ENCODE results near the gene FEV. TPM values are rescaled to one million over a fixed set of nuclear protein-coding genes. Genes with fewer than 3 reads are reported as not detected.

The FEV gene
- total RNA-seq = not detected
- long read RNA-seq = 0 reads

DNA sequence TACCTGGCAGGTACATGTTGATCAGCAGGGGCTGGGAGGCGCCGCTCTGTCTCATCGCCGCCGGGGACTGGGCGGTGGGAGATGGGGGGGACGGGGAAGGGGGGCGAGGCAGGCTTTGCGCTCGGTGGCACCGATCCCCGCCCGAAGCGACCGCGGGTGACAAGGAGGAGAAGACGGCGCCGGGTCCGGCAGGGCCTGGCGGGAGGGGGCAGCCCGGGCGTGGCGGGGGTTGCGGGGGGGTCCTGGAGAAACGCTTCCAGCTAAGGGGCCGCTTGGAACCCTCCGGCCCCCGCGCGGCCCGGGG is at the start of gene FEV:
TSS of gene FEV (minus strand) at position 164 of the 304 bp plus-strand sequence. CDS start at position 55, 109 bp downstream.
- no peak within 1 kb of the TSS for H3K27ac ChIP-seq
- intact Hi-C loops (cut with DNase I) = no loop called here
- ATAC-seq = no peak
- TF ChIP-seq, protein P1, sequence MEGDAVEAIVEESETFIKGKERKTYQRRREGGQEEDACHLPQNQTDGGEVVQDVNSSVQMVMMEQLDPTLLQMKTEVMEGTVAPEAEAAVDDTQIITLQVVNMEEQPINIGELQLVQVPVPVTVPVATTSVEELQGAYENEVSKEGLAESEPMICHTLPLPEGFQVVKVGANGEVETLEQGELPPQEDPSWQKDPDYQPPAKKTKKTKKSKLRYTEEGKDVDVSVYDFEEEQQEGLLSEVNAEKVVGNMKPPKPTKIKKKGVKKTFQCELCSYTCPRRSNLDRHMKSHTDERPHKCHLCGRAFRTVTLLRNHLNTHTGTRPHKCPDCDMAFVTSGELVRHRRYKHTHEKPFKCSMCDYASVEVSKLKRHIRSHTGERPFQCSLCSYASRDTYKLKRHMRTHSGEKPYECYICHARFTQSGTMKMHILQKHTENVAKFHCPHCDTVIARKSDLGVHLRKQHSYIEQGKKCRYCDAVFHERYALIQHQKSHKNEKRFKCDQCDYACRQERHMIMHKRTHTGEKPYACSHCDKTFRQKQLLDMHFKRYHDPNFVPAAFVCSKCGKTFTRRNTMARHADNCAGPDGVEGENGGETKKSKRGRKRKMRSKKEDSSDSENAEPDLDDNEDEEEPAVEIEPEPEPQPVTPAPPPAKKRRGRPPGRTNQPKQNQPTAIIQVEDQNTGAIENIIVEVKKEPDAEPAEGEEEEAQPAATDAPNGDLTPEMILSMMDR (IDR thresholded peaks at IDR 0.05) = no peak
- no peaks in the 10 kb centered on the region for H3K9me3 ChIP-seq
- H3K4me3 ChIP-seq = peak within 1 kb of the TSS; percentile 25
- no peak for DNase-seq
- H3K36me3 ChIP-seq = no peaks in the 10 kb centered on the region
- H3K4me1 ChIP-seq = peaks cover 41% of the 10 kb centered on the region
- peaks cover 97% of the 10 kb centered on the region for H3K27me3 ChIP-seq (ENCODE audit: low read depth)

DNA sequence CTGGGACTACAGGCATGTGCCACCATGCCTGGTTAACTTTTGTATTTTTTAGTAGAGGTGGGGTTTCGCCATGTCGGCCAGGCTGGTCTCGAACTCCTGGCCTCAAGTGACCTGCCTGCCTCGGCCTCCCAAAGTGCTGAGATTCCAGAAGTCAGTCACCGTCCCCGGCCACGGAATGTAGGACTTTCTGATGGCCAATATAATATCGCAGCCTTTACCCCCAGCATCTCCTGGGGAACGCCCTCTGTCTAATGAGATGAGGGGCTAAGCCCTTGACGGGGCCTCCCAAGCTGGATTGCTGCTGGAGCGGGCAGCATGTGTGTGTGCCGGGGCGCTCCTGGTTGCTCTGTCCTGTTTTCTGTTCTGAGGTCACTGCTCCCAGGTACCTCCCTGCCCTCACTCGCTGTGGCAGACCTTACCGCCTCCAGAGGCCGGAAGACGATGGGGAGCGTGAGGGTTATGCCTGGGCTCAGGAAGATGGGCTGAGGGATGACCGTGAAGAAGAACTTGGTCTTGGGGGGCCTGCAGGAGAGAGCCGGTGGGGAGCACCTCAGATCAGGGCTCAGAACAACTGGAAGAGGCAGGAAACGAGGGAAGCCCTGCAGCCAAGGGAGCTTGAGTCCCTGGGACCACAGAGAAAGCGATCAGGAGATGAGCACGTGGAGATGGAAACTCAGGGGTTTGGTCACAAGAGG is 47.2 kb upstream of the FEV start:
- DNase-seq = no peak
- Histone ChIP-seq H3K4me1 (no peaks in the 10 kb centered on the region), H3K4me3 (no peak overlapping the region), H3K9me3 (no peaks in the 10 kb centered on the region), H3K36me3 (no peaks in the 10 kb centered on the region), H3K27ac (no peak overlapping the region), H3K27me3 (ENCODE audit: low read depth) (peaks cover 44% of the 10 kb centered on the region)
- TF ChIP-seq, protein P1 (IDR thresholded peaks at IDR 0.05) = no peak
- ATAC-seq = no peak
- intact Hi-C loops (cut with DNase I) = no loop called here

DNA sequence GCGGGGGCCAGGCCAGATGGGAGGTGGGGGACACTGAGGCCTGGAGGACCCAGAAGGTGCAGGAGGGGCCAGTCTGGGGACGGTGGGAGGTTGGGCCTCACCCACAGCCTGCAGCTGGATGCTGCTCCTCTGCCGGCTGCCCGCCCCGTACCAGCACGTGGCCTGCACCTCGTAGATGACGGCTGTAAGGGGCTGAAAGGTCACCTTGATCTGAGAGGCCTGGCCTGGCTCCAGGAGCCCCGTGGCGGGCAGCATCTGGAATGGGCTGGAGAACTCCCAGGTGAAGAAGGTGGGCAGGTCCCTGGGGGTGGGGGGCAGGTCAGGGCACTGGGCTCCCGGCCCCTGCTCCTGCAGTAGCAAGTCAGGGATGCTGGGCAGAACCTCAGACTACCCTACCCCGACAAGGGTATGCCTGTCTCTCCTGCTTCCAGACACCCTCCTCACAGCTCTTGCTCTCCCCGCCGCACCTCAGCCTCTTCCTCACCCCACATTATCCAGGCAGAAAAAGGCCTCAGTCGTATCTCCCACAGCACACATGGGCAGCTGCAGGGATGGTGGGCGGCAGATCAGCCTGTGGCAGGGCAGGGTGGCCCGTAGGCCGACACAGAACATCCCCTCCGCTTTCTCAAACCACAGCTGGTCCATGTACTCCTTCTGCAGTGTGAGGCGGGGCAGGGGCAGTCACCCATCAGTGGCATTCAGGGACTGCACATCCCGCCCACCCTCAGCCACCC is 46.2 kb upstream of the FEV start:
- Histone ChIP-seq H3K4me1 (no peaks in the 10 kb centered on the region), H3K9me3 (no peaks in the 10 kb centered on the region), H3K36me3 (no peaks in the 10 kb centered on the region), H3K4me3 (no peak overlapping the region), H3K27me3 (ENCODE audit: low read depth) (peaks cover 39% of the 10 kb centered on the region), H3K27ac (no peak overlapping the region)
- intact Hi-C loops (cut with DNase I) = no loop called here
- no peak for DNase-seq
- TF ChIP-seq, protein P1 (IDR thresholded peaks at IDR 0.05) = no peak
- ATAC-seq = no peak

GRCh38 chr2:219030177-219030940 is 45.4 kb upstream of the FEV start:
- Histone ChIP-seq H3K4me1 (no peaks in the 10 kb centered on the region), H3K27me3 (ENCODE audit: low read depth) (peaks cover 33% of the 10 kb centered on the region), H3K36me3 (no peaks in the 10 kb centered on the region), H3K9me3 (no peaks in the 10 kb centered on the region), H3K27ac (no peak overlapping the region), H3K4me3 (no peak overlapping the region)
- intact Hi-C loops (cut with DNase I) = no loop called here
- DNase-seq (no peak), ATAC-seq (peak in 1 of 2 donors; percentile 6)
- TF ChIP-seq, protein P1 (IDR thresholded peaks at IDR 0.05) = no peak

DNA sequence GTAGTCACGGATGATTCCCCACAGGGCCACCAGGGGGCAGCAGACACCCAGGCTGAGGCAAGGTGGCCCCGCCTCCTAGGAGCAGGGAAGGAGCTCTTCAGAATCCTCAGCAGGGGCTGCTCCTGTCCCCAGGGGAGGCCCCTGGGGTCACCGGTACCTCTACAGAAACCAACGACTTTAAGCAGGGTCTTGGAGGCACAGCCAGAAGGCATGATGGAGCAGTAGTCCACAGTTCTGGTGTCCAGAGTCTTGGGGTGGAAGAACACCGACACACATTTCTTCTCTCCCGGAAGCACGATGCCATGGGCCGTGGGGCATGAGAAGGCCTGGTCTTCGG is 44.8 kb upstream of the FEV start:
- intact Hi-C loops (cut with DNase I) = no loop called here
- Histone ChIP-seq H3K27me3 (ENCODE audit: low read depth) (peaks cover 33% of the 10 kb centered on the region), H3K4me3 (no peak overlapping the region), H3K9me3 (no peaks in the 10 kb centered on the region), H3K36me3 (no peaks in the 10 kb centered on the region), H3K4me1 (no peaks in the 10 kb centered on the region), H3K27ac (no peak overlapping the region)
- peak; percentile 85 for DNase-seq
- ATAC-seq = peak; percentile 87 to 90
- TF ChIP-seq, protein P1 (IDR thresholded peaks at IDR 0.05) = peak; percentile 98
